Vagina (tissue), 2 donors: Measurements from ENCODE around the gene MMP23B. TPM values are rescaled to one million over a fixed set of nuclear protein-coding genes. Genes with fewer than 3 reads are reported as not detected.

ENCODE experiments used
- DNase-seq, 2 donors: peaks; one replicate each; pipeline ENCODE4 v3.0.0-alpha.2; 2017; ENCODE audit errors: extremely low spot score in 2 of 2
- H3K27ac ChIP-seq: fragments of 200-600 bp; sonication (generic); one replicate; pipeline ENCODE4 v1.5.1; 2019
- H3K27me3 ChIP-seq: fragments of 200-600 bp; sonication (generic); one replicate; pipeline ENCODE4 v1.5.1; 2019
- H3K36me3 ChIP-seq, 2 donors: fragments of 200-600 bp; sonication (generic); one replicate each; pipeline ENCODE4 v1.5.1; 2017 to 2019
- H3K4me1 ChIP-seq: fragments of 200-600 bp; sonication (generic); one replicate; pipeline ENCODE4 v1.5.1; 2019
- H3K4me3 ChIP-seq, 2 donors: fragments of 200-600 bp; sonication (generic); 1 replicate in 1 of 2; 2 replicates in 1 of 2; pipeline ENCODE4 v1.5.1; 2016 to 2019
- H3K9me3 ChIP-seq: fragments of 200-600 bp; sonication (generic); one replicate; pipeline ENCODE4 v1.5.1; 2019
- CTCF ChIP-seq, 3 experiments: fragments of 450-650 bp in 2 of 3; fragments of 200-600 bp in 1 of 3; sonication (generic) in 1 of 3; IDR thresholded peaks; one replicate each; pipeline ENCODE4 v1.5.1; 2017 to 2019; ENCODE audit warnings: antibody characterized with exemption in 3 of 3, mild to moderate bottlenecking in 2 of 3, moderate library complexity in 2 of 3
- POLR2A ChIP-seq, 2 donors: fragments of 450-650 bp; IDR thresholded peaks; one replicate each; pipeline ENCODE4 v1.6.1; 2017; ENCODE audit warnings: antibody characterized with exemption in 2 of 2, mild to moderate bottlenecking in 2 of 2, moderate library complexity in 2 of 2
- POLR2AphosphoS5 ChIP-seq, 2 donors: sonication (generic); formaldehyde crosslinking; IDR thresholded peaks; one replicate each; pipeline ENCODE4 v1.9.0; 2017; ENCODE audit warnings: antibody characterized with exemption in 2 of 2, mild to moderate bottlenecking in 2 of 2, low read depth in 1 of 2; ENCODE audit not compliant: insufficient read depth in 1 of 2
- intact Hi-C: fragments of 100-400 bp; cut with DNase I; formaldehyde crosslinking; loops from one replicate; pipeline ENCODE4 v1.15.1; 2023
- total RNA-seq: library from RNA; depleted of rRNA; stranded (reverse); fragments of >200 nt; gene quantifications from one replicate; pipeline ENCODE4 v1.2.3, GENCODE V29; 2016

MMP23B gene
- total RNA-seq, 1 donor from 2014 or later: 42.7 TPM

DNA sequence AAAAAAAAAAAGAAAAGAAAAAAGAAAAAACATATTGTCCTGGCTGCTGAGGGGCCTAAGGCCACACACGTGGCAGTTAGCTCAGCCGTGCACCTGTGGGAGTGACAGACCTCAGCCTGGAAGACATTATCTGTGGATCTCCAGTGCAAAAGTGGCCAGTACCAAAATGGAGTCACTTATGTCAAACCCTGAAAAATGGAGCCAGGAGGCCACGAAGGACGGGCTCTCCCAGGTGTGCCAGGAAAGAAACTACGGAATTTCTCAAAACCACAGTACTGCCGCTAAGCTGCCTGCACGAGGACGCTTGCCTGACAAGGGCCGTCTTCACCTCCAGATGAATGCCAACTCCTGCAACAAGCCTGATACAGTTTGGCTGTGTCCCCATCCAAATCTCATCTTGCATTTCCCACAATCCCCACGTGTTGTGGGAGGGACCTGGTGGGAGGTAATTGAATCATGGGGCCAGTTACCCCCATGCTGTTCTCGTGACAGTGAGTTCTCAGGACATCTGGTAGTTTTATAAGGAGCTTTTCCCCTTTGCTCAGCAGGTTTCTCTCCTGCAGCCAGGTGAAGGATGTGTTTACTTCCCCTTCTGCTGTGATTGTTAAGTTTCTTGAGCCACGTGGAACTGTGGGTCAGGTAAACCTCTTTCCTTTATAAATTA is 22.0 kb upstream of the MMP23B start:
- no peak overlapping the region for H3K4me3 ChIP-seq
- TF ChIP-seq POLR2A (IDR thresholded peaks at IDR 0.05) (no peak), POLR2AphosphoS5 (IDR thresholded peaks at IDR 0.05; ENCODE audit: insufficient read depth in 1 of 2, low read depth in 1 of 2) (no peak), CTCF (IDR thresholded peaks at IDR 0.05) (no peak)
- no peaks in the 10 kb centered on the region for H3K9me3 ChIP-seq
- H3K4me1 ChIP-seq: peaks cover 18% of the 10 kb centered on the region
- no peaks in the 10 kb centered on the region for H3K27me3 ChIP-seq
- no peaks in the 10 kb centered on the region for H3K36me3 ChIP-seq
- intact Hi-C loops: no loop called here
- H3K27ac ChIP-seq: no peak overlapping the region
- no peak for DNase-seq

DNA sequence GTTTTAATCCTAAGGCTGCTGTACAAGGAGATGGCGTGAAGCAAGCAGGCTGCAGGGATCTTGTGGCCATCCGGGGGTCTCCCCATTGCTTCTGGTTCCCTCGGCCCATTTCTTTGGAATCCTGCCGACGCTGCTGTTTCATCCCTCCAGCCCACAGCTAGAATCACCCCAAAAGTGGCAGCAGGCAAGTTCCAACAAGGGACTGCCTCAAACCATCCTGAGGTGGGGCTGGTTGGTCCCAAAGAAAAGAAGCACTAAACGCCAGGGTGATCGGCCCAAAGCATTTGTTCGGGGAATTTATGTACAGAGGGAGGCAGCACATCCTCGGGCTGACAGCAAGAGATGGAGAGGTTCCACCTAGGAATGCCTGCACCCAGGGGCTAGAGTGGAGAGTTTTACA is 21.2 kb upstream of the MMP23B start:
- Histone ChIP-seq H3K4me1 (peaks cover 18% of the 10 kb centered on the region), H3K27ac (no peak overlapping the region), H3K36me3 (no peaks in the 10 kb centered on the region), H3K9me3 (no peaks in the 10 kb centered on the region), H3K27me3 (no peaks in the 10 kb centered on the region), H3K4me3 (no peak overlapping the region)
- TF ChIP-seq POLR2A (IDR thresholded peaks at IDR 0.05) (no peak), CTCF (IDR thresholded peaks at IDR 0.05) (no peak), POLR2AphosphoS5 (IDR thresholded peaks at IDR 0.05; ENCODE audit: insufficient read depth in 1 of 2, low read depth in 1 of 2) (no peak)
- intact Hi-C loops: no loop called here
- DNase-seq: no peak

GRCh38 chr1:1612104-1612400 is 19.9 kb upstream of the MMP23B start:
- no peak overlapping the region for H3K4me3 ChIP-seq
- TF ChIP-seq POLR2A (IDR thresholded peaks at IDR 0.05) (no peak), CTCF (IDR thresholded peaks at IDR 0.05) (no peak), POLR2AphosphoS5 (IDR thresholded peaks at IDR 0.05; ENCODE audit: insufficient read depth in 1 of 2, low read depth in 1 of 2) (no peak)
- H3K4me1 ChIP-seq: peaks cover 26% of the 10 kb centered on the region
- H3K36me3 ChIP-seq: no peaks in the 10 kb centered on the region
- DNase-seq: no peak
- intact Hi-C loops: no loop called here
- H3K9me3 ChIP-seq: no peaks in the 10 kb centered on the region
- H3K27me3 ChIP-seq: no peaks in the 10 kb centered on the region
- H3K27ac ChIP-seq: no peak overlapping the region

DNA sequence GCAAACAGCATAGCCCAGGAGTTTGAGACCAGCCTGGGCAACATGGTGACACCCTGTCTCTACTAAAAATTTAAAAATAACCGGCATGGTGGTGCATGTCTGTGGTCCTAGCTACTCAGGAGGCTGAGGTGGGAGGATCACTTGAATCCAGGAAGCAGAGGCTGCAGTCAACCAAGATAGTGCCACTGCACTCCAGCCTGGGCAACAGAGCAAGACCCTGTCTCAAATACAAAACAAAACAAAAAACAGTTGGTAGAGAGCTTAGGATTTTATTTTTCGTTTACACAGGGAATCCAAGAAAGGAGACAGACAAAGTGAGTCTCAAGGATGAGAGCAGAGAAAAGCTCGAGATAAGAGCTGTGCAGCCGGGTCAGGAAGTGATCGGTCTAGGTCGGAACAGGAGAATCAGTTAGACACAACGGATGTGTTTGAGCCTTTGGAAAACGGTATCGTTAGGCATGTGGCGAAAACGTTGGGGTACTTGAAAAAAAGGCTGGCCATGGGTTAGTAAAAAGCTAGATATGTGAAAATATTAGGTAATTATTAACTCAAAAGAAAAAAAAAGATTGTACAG is 18.4 kb upstream of the MMP23B start:
- DNase-seq: no peak

More for the DNA sequence above, 18.4 kb upstream of the MMP23B start:
- TF ChIP-seq POLR2A (IDR thresholded peaks at IDR 0.05) (no peak), POLR2AphosphoS5 (IDR thresholded peaks at IDR 0.05; ENCODE audit: insufficient read depth in 1 of 2, low read depth in 1 of 2) (no peak), CTCF (IDR thresholded peaks at IDR 0.05) (no peak)
- Histone ChIP-seq H3K27me3 (no peaks in the 10 kb centered on the region), H3K27ac (no peak overlapping the region), H3K9me3 (no peaks in the 10 kb centered on the region), H3K4me3 (peak overlapping the region in 1 of 2 donors; percentile 94), H3K4me1 (peaks cover 35% of the 10 kb centered on the region), H3K36me3 (peaks cover 0 to 9% of the 10 kb centered on the region in 2 donors)
- intact Hi-C loops: loop anchor here (2.0 kb wide), 1 partner anchor 35 kb away; no protein-coding TSS in a partner anchor
